Fibroblast of skin of abdomen (primary cell): ENCODE measurements around the gene TRIM41.

Source experiments
- DNase-seq: peaks from one replicate; pipeline ENCODE4 v3.0.0-alpha.2; 2013

The TRIM41 gene

DNA sequence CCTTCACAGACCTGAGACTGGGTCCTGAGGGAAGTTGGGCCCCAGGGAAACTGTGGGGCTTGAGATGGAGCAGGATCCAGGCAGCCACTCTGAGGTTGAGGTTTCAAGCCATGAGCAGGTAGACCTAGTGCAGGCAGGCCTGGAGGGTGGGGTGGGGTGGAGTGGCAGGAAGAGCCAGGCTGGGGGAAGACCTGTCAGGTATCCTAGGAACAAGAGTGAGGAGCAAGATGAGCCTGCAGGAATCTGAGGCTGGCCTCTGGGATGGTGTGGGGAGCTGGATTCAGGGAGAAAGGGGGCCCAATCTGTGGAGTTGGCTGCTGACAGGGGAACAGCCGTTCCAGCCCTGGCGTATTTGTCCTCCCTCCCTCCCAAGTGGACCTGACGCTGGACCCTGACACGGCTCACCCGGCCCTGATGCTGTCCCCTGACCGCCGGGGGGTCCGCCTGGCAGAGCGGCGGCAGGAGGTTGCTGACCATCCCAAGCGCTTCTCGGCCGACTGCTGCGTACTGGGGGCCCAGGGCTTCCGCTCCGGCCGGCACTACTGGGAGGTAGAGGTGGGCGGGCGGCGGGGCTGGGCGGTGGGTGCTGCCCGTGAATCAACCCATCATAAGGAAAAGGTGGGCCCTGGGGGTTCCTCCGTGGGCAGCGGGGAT is 10.8 kb downstream of the TRIM41 start:
- DNase-seq, result no peak

DNA sequence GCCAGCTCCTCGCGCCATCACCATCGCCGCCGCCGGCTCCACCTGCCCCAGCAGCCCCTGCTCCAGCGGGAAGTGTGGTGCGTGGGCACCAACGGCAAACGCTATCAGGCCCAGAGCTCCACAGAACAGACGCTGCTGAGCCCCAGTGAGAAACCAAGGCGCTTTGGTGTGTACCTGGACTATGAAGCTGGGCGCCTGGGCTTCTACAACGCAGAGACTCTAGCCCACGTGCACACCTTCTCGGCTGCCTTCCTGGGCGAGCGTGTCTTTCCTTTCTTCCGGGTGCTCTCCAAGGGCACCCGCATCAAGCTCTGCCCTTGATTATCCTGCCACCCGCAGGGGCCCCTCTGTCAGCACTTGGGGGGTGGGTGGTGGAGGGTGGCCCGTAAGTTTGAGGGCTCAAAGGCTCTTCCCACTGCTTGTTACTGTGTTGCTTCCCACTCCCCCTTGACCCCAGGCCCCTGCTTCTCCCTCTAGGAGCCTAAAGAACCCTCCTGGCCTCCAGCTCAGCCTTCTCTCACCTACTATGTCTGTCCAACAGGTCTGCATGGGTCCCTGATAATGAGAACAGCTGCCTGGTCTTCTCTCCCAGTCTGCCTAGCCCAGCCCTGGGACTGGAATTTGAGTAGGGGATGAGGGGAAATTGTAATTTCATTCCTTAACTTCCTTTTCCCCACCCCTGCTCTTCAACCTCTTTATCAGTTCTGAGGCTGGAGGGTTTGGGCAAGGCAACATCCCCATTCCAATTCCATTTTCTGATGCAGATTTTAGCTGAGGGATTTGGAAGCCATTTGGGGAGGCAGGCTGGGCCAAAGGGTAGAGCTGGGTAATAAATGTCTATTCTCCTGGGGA is 11.6 kb downstream of the TRIM41 start:
- no peak for DNase-seq

DNA sequence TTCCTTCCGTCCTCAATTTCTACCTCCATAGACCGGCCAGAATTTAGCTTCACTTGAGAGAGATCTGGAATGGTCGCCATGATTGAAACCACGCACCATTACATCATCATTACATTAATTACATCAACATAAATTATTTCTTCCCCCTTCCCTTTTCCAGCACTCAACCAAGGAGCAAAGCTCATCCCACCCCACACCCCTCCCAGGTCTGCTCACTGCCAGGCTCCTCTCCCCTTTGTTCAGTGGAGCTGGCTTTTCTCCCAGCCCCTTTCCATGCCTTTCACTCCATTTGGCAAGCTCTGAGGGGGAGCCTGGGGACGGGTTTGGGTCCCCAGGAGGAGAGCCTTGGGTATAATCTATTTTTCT is 12.2 kb downstream of the TRIM41 start:
- no peak for DNase-seq

DNA sequence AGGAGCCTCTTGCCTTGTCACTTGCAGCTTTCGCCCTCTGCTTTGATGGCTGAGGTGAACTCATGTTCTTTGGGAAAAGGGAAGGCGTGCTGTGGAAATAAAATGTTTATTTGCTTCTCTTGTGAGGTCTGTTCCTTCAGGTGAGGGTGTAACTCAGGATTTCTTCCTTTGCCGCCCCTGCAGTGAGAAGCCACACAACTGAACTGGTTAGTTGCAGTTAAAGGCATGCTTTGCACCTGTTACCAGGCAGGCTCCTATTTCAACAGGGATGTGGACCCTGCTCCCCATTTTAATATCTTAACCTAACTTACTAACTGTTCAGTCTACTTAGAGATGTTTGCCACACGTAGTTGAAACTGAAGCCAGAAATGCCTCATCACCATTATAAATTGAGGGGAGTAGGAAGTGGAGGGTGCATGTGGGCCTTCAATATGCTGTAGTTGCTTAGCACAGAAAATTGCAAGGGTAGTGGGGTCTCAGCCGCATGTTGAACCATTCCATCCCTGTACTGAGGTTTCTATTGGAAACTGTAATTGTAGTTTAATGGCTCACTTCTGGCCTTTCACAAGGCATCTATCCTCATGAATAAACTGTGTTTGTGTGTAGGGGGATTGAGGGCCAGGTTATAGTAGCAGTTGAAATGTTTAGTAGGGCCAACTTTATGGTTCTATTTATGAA is 12.7 kb downstream of the TRIM41 start:
- DNase-seq, result no peak

DNA sequence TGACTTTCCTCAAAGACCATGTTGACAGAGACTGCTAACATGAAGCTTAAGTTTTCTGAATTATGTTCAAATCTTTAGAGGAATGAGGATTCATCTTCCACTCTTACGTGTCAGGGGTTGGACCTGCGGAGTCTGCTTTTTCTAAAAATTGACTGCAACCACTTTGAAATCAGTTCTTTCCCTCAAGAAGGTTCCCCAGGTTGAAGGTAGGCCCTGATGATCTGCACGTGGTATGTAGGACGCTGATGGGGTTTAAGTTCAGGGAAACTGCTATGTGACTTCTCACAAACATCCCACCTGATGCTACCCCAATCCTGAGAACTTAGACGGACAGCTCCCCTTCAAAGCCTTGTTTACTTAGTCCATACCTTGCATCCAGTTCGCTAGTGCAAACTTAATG is 13.4 kb downstream of the TRIM41 start:
- no peak for DNase-seq

DNA sequence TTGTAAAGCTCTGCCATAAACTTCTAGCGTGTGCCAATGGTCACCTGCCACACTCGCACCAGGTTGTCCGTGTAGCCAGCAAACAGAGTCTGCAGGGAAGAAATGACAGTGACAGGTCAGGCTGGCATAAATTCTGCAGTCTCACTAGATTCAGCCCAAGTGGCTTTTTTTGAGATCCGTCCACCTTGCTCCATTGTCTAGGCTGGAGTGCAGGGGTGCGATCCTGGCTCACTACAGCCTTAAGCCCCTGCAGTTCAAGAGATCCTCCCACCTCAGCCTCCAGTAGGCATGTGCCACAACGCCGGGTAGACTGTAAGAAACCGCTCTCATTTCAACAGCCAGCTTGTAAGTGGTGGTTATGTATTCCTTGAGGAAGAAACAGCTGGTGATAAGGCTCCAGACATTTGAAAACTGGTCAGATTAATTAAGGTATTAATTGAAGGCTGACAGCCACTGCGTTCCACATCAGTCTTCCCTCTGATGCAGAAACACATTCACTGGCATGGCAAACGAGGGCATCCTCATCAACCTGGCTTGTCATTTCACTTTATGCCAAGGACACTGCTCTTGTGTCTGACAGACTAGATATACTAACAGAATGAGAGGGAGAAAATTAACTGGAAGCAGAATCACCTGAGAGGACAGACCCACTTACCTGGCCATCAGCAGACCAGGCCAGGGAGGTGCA is 14.0 kb downstream of the TRIM41 start:
- no peak for DNase-seq

DNA sequence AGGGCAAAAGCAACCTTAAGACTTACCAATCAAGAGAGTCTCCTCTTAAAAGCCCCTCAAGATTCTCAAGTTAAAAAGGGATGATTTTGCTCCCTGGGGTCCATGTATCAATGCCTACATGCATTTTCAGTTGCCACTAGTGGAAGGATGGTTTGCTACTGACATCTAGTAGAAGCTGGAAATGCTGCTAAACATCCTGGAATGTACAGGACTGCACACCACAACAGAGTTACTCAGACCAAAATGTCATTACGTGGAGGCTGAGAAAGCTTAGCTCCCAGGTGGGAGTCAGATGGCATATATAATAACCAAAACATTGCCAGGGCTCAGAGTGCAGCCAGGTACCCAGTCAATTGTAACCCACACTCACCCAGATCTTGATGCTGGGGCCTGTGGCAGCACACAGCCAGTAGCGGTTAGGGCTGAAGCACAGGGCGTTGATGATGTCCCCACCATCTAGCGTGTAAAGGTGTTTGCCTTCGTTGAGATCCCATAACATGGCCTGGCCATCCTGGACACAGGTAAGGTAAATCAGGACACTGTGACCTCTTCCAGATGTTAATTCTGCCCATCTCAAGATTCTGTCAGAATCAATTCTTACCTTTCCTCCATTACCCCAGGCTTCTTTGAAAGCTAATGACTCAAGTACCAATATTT is 14.8 kb downstream of the TRIM41 start:
- DNase-seq, result no peak

DNA sequence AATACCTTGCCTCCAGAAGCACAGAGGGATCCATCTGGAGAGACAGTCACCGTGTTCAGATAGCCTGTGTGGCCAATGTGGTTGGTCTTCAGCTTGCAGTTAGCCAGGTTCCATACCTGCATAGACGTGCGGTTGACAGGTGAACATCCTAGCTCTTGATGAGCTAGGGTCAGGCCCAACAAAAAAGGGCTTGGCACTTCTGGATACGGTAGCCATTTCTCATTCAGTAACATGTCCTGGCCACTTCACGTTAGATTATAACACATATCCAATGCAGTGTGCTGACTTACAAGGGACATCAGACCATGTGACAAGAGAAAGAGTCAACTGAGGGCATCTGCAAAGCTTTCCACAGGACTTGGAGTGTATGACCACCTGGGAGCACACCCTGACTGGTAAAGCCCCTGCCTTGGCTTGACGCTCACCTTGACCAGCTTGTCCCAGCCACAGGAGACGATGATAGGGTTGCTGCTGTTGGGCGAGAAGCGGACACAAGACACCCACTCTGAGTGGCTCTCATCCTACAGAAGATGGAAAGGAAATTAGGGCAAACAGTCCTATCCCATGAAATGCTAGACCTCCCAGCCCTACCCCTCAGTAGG is 16.1 kb downstream of the TRIM41 start:
- no peak for DNase-seq

DNA sequence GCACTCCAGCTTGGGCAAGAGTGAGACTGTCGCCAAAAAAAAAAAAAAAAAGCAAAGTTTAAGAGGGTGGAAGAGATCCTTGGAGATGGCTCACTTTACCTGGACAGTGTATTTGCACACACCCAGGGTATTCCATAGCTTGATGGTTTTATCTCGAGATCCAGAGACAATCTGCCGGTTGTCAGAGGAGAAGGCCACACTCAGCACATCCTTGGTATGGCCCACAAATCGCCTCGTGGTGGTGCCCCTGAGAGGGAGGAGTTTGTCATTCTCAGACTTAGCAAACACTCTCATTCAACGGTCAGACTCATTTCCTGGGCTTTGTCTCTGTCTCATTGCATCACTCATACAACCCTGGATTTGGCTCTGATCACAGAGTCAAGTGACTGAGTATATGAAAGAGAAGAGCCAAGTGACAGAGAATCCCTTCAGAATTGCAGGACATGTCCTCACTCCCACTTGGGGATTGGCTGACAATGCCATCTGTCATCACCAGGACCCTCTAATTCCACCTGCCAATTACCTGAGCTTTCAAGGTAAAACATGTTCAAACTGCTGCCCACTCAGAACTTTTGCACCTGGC is 18.4 kb downstream of the TRIM41 start:
- DNase-seq, result peak; percentile 77

DNA sequence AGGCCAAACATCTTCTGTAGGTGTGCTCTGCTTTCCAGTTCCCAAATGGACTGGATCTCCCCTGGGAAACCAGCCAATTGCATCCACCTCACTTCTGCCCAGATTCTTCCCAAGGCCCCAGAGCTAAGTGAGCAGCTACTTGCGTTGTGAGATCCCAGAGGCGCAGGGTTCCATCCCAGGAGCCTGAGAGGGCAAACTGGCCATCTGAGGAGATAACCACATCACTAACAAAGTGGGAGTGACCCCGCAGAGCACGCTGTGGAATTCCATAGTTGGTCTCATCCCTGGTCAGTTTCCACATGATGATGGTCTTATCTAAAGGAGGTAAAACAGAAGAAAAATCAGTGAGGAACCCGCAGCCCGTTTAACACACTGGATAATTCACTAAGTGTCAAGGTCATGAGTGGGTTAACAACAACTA is 19.0 kb downstream of the TRIM41 start:
- DNase-seq, result no peak

DNA sequence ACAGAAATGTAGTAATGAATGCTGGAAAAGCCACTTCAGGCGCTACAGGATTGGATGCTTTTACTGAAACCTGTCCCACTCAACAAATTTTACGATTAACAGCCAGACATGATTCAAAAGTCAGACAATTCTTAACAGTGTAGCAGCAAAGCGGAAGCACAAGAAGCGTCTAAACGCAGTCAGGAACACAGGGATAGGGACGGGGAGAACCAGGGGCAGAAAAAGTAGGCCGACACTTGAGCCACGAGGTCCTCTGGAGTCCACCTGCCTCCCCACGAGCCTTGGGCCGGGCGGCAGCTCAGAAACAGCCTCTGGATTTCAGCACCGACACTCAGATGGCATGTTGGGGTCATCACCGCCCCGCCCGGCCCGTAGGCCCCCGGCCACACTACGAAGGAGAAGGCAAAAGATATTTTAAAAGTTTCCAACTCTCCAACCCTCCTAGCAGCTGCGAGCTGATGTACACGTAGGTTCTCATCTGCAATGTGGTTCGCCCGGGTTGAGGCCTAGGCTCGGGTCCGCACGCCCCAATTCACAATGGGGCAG is 20.0 kb downstream of the TRIM41 start:
- no peak for DNase-seq

DNA sequence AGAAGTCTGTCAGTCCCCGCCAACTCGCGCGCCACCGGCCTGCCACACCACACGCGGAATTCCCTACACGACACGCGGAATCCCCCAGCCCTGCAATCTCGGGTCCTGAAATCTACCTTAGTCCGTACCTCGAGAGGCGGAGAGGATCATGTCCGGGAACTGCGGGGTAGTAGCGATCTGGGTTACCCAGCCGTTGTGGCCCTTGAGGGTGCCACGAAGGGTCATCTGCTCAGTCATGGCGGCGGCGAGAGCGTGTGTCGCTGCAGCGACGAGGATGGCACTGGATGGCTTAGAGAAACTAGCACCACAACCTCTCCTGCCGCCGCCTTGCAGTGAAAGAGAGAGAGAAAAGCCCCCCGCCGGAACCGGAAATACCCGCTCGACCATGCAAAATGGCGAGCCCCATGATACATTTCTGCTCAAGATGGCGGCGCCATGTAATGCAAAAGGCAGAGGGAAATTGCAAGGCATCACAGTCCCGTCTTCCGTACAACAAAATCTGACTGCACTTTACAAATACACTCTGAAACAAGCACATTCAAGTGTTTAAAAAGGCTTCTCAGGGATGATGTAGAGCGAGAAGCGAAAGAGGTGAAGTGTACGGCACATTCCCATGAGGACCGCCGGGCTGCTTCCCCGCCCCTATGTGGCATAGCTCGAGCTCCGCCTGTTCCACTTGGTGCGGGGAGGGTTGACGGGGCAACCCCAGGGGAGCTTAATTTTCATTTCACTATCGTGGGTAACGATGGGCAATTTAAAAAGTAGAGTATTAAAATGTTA is 20.7 kb downstream of the TRIM41 start, which contains the start of gene RACK1:
Gene RACK1, minus strand, starts transcription at position 343 of the 780 bp plus-strand sequence. Its CDS starts 106 bp downstream, at position 237.
- peak; percentile 91 for DNase-seq

DNA sequence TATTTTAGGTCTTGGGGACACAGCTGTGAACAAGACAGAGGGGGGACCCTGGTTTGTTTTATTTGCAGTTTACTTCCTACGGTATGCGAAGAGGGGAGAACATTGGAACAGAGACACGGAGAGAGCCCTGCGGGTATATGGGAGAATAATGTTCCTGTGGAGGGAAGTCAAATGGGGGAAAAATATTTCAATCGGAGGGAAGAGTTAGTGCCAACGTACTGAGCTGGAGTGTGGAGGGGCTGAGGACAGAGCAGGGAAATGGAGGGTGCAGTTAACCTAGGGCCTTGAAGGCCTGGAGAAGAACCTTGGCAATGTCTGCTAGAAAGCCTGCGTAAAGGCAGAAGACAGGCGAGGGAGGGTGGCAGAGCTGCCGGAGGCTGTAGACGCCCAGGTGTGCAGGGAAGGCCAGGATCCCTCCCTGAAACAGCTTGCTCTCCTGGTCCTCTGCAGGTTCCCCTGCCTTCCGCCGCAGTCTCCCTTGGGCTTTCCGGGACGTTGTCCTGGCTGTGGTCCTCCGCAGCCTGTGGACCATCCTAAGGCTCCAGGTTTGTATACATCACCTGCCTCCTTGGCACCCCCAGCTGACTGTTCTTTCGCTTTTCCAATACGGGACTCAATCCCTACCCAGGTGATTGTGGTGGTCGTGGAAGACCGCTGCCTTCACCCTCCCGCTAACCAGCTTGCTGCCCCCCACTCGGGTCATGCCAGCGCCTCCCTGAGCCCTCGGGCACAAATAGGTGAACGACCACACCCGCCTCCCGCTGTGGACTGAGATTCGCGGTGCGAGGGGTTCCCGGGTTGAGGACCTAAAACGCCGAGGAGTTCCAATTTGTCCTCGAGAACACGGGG is 22.6 kb downstream of the TRIM41 start:
- DNase-seq, result no peak

DNA sequence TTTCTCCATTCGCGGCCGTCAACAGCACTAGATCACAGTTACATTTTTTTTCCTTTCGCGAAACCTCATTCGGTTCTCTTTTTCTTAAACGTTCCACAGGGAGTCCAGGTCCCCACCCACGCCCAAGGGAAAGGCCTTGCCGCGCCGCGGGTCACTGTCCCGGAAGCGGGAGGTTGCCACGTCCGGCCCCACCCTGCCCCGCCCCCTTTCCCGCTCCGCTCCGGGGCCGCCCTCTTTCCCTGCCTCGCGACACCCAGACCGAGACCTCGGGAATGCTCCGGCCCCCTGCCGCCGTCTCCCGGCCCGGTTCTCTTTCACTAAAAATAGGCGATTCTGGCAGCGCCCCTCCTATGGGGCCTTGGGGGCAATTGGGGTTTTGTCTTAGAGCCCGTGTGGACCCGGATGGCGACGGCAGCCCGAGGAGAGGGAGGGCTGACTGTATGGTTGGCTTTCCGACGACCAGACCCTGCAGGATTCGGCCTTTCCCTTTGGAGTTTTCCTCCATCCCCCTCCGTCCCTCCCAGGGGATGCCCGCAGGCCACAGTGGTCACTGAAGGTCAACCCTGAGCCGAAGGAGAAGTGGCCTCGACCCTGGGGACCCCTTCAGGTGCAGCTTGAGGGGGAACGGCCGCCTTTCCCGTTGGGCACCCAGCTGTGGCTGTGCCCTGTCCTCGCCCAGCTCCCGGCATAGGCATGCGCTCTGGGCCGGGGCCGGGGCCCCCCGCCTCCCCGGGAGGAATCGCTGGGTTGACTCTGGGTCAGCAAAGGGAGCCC is 23.4 kb downstream of the TRIM41 start:
- peak; percentile 87 for DNase-seq

DNA sequence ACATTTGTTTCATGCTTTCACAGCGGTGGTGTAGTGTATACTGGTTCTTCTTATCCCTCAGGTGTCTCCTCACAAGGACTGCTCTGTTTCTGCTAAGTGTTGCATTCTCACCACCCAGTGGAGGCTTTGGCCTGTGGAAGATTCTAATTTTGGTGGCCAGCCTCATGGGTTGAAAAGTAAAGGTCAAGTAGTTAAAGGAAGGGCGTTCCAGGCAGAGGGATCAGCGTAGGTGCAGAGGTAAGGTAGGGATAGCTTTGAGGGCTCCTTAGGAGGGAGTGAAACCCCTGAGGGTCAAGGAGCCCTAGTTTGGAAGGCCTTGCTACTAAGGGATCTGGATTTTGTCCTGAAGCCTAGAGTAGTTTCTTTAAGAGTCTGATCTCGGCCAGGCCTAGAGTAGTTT is 25.2 kb downstream of the TRIM41 start:
- no peak for DNase-seq

DNA sequence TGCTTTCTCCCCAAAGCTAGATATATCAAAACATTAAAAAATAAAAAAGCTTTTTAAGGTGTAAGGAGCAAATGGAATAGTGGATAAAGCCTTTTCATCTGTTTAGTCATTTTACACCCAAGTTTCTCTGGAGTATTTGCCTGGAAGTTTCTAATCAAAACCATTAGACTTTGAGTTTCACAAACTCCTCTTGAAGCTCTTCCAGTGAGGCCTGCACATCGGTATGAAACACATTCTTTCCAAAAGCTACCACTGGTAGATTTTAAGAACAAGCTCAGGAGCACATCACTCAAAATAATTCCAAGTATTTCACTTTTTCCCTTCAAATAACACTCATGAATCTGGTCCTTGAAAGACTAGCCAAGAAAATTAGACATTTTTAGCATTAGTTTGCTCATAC is 32.2 kb downstream of the TRIM41 start:
- no peak for DNase-seq

DNA sequence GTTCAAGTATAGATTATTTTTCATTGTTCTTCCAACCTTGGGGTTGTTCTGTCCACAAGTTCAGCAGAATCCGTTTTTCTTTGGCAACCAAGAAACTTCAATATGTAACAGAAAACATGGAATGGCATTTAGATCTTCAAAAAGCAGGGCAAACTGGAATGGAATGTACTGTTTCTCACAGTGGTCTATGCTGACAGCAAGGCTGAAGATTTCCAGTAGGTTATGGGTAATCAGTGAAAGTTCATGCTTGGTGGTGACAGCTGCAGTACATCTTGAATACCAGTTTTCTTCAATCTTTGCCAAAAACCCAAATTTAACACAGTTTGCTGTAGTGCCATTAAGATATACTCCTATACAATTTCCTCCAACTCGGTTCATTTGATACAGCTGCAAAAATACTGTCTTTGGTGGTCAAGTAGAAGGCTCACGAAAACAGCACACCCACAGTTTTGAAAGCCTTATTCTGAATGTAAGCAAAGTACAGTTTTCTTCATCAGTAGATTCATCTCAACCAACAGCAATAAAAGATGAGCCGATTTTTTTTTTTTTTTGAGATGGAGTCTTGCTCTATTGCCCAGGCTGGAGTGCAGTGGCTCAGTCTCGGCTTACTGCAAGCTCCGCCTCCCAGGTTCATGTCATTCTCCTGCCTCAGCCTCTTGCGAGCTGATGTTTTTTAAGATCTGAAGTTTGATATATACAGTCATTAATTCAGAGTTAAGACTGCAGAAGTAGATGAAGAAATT is 32.9 kb downstream of the TRIM41 start:
- DNase-seq, result no peak

DNA sequence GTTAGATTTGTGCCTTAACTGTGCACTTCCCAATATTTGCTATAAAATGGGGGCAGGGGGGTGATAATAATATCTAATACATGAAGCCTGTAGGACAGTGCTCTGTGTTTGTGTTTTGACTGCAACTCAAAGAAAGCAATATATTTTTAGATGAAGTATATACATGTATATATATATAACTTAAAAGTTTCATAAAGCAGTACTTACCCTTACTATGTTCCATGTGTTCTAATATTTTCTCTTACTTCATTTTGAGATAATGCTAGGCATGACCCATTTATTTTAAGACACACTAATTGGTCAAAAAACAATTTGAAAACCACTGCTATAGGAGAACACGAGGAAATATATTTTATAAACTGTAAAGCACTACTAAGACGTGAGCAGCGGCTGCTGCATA is 35.5 kb downstream of the TRIM41 start:
- DNase-seq, result no peak
